Neural progenitor cell (in vitro differentiated cells): Measurements from ENCODE around the gene SMARCB1. TPM values are rescaled to one million over a fixed set of nuclear protein-coding genes. Genes with fewer than 3 reads are reported as not detected.

Experiments used
- DNase-seq: peaks from one replicate; pipeline ENCODE4 v3.0.0-alpha.2; 2016; ENCODE audit warnings: low spot score
- H2AFZ ChIP-seq: fragments of 200-600 bp; sonication (generic); replicated peaks from 2 replicates; pipeline ENCODE4 v1.6.1; 2016; ENCODE audit warnings: antibody characterized with exemption
- H3F3A ChIP-seq: fragments of 200-600 bp; sonication (generic); 2 replicates; pipeline ENCODE4 v1.6.1; 2016; ENCODE audit warnings: antibody characterized with exemption, low read depth
- H3K27ac ChIP-seq: fragments of 200-600 bp; sonication (generic); 2 replicates; pipeline ENCODE4 v1.5.1; 2016; ENCODE audit warnings: mild to moderate bottlenecking
- H3K27me3 ChIP-seq: fragments of 200-600 bp; sonication (generic); 2 replicates; pipeline ENCODE4 v1.6.1; 2016; ENCODE audit warnings: mild to moderate bottlenecking, moderate library complexity
- H3K36me3 ChIP-seq: fragments of 200-600 bp; sonication (generic); 2 replicates; pipeline ENCODE4 v1.5.1; 2016
- H3K4me1 ChIP-seq: fragments of 200-600 bp; sonication (generic); 2 replicates; pipeline ENCODE4 v1.6.1; 2016; ENCODE audit warnings: mixed run types
- H3K4me2 ChIP-seq: fragments of 200-600 bp; sonication (generic); 2 replicates; pipeline ENCODE4 v1.6.1; 2016
- H3K4me3 ChIP-seq: fragments of 200-600 bp; sonication (generic); 2 replicates; pipeline ENCODE4 v1.5.1; 2016
- H3K79me2 ChIP-seq: fragments of 200-600 bp; sonication (generic); 2 replicates; pipeline ENCODE4 v1.6.1; 2016; ENCODE audit warnings: low read depth
- H3K9ac ChIP-seq: fragments of 200-600 bp; sonication (generic); 2 replicates; pipeline ENCODE4 v1.6.1; 2016
- H3K9me3 ChIP-seq: fragments of 200-600 bp; sonication (generic); 2 replicates; pipeline ENCODE4 v1.5.1; 2016; ENCODE audit warnings: low read depth
- H4K20me1 ChIP-seq: fragments of 200-600 bp; sonication (generic); 2 replicates; pipeline ENCODE4 v1.6.1; 2016; ENCODE audit warnings: low read depth
- H3K27ac Mint-ChIP-seq: 3 replicates; pipeline ENCODE4 v1.8.0; 2021; ENCODE audit warnings: mixed read lengths
- H3K27me3 Mint-ChIP-seq: 2 replicates; pipeline ENCODE4 v1.8.0; 2022; ENCODE audit warnings: low read depth, mild to moderate bottlenecking, inconsistent platforms, moderate library complexity, mixed read lengths; ENCODE audit not compliant: insufficient read depth
- H3K36me3 Mint-ChIP-seq: 3 replicates; pipeline ENCODE4 v1.8.0; 2021; ENCODE audit warnings: mixed read lengths
- H3K4me1 Mint-ChIP-seq: 3 replicates; pipeline ENCODE4 v1.8.0; 2021; ENCODE audit warnings: mixed read lengths
- H3K4me3 Mint-ChIP-seq: 3 replicates; pipeline ENCODE4 v1.8.0; 2021; ENCODE audit warnings: mild to moderate bottlenecking, moderate library complexity, mixed read lengths
- H3K9me3 Mint-ChIP-seq: 3 replicates; pipeline ENCODE4 v1.8.0; 2020; ENCODE audit warnings: mixed read lengths
- EZH2 ChIP-seq: fragments of 200-600 bp; sonication (generic); IDR thresholded peaks from 2 replicates; pipeline ENCODE4 v1.6.1; 2017; ENCODE audit warnings: antibody characterized with exemption, mild to moderate bottlenecking, moderate library complexity
- EZH2phosphoT487 ChIP-seq: fragments of 200-600 bp; sonication (generic); IDR thresholded peaks from 2 replicates; pipeline ENCODE4 v1.6.1; 2017; ENCODE audit warnings: antibody characterized with exemption
- total RNA-seq: library from RNA; depleted of rRNA; stranded (reverse); fragments of >200 nt; gene quantifications from 2 replicates; pipeline ENCODE4 v1.2.3, GENCODE V29; 2015; ENCODE audit warnings: low replicate concordance
- TF ChIP-seq, protein P1 (sequence below): fragments of 200-600 bp; sonication (generic); IDR thresholded peaks from 2 replicates; pipeline ENCODE4 v1.5.1; 2017; ENCODE audit warnings: antibody characterized with exemption, mild to moderate bottlenecking

Gene SMARCB1
- total RNA-seq, 1 donor from 2014 or later: 151 TPM

- Histone ChIP-seq H3K4me2 (no peak overlapping the region), H3K36me3 (no peaks in the 10 kb centered on the region), H4K20me1 (peaks cover 9% of the 10 kb centered on the region), H3K4me1 (peaks cover 23% of the 10 kb centered on the region), H3K79me2 (no peaks in the 10 kb centered on the region), H2AFZ (no peak overlapping the region), H3K9ac (no peak overlapping the region), H3K9me3 (no peaks in the 10 kb centered on the region), H3K4me3 (no peak overlapping the region), H3K27me3 (peaks cover 10% of the 10 kb centered on the region), H3F3A (peaks cover 18% of the 10 kb centered on the region), H3K27ac (no peak overlapping the region)
- no peak for TF ChIP-seq EZH2
- TF ChIP-seq, protein P1, sequence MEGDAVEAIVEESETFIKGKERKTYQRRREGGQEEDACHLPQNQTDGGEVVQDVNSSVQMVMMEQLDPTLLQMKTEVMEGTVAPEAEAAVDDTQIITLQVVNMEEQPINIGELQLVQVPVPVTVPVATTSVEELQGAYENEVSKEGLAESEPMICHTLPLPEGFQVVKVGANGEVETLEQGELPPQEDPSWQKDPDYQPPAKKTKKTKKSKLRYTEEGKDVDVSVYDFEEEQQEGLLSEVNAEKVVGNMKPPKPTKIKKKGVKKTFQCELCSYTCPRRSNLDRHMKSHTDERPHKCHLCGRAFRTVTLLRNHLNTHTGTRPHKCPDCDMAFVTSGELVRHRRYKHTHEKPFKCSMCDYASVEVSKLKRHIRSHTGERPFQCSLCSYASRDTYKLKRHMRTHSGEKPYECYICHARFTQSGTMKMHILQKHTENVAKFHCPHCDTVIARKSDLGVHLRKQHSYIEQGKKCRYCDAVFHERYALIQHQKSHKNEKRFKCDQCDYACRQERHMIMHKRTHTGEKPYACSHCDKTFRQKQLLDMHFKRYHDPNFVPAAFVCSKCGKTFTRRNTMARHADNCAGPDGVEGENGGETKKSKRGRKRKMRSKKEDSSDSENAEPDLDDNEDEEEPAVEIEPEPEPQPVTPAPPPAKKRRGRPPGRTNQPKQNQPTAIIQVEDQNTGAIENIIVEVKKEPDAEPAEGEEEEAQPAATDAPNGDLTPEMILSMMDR: no peak
- TF ChIP-seq EZH2phosphoT487: no peak
- Mint-ChIP-seq H3K27me3 (peaks cover 21% of the 10 kb centered on the region), H3K4me1 (peaks cover 42% of the 10 kb centered on the region), H3K36me3 (peaks cover 2% of the 10 kb centered on the region), H3K27ac (no peak overlapping the region), H3K4me3 (no peak overlapping the region), H3K9me3 (no peaks in the 10 kb centered on the region)
- no peak for DNase-seq
Measured at GRCh38 chr22:23842599-23842998, 55.8 kb downstream of the SMARCB1 start.

DNA sequence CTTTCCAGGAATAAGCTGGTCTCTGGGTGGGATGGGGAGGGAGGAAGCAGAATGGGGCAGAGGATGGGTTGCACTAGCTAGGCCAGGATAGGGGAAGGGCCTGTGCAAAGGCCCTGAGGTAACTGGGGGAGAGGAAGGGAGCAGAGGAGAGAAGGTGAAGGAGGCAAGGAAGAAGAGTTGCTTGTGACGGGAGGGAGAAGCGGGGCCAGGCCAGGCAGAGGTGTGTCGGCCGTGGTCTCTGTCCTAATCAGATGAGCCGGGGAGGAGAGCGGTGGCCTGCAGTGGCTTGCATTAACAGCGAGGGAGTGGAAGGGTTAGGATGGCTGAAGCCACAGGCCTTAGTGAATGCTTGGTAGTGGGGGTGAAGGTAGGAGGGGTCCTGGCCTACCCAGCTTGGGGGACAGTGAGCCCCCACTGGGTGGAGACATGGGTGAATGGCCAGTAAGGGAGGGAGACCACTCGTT lies 58.0 kb downstream of the SMARCB1 start:
- H3K9me3 Mint-ChIP-seq: no peaks in the 10 kb centered on the region
- H3K9me3 ChIP-seq: no peaks in the 10 kb centered on the region
- peaks cover 26% of the 10 kb centered on the region for H3F3A ChIP-seq
- no peak overlapping the region for H3K9ac ChIP-seq
- H3K27me3 ChIP-seq: peaks cover 5% of the 10 kb centered on the region
- DNase-seq: no peak
- no peaks in the 10 kb centered on the region for H3K36me3 ChIP-seq
- H3K27me3 Mint-ChIP-seq: peaks cover 17% of the 10 kb centered on the region
- peaks cover 30% of the 10 kb centered on the region for H3K4me1 ChIP-seq
- H4K20me1 ChIP-seq: no peaks in the 10 kb centered on the region
- H3K4me1 Mint-ChIP-seq: peaks cover 39% of the 10 kb centered on the region
- TF ChIP-seq EZH2: no peak
- TF ChIP-seq, protein P1: no peak
- TF ChIP-seq EZH2phosphoT487: no peak
- no peaks in the 10 kb centered on the region for H3K79me2 ChIP-seq
- H3K4me3 Mint-ChIP-seq: peak overlapping the region; percentile 32
- no peaks in the 10 kb centered on the region for H3K36me3 Mint-ChIP-seq
- no peak overlapping the region for H3K27ac Mint-ChIP-seq
- no peak overlapping the region for H3K27ac ChIP-seq
- no peak overlapping the region for H2AFZ ChIP-seq
- H3K4me3 ChIP-seq: no peak overlapping the region
- H3K4me2 ChIP-seq: no peak overlapping the region

DNA sequence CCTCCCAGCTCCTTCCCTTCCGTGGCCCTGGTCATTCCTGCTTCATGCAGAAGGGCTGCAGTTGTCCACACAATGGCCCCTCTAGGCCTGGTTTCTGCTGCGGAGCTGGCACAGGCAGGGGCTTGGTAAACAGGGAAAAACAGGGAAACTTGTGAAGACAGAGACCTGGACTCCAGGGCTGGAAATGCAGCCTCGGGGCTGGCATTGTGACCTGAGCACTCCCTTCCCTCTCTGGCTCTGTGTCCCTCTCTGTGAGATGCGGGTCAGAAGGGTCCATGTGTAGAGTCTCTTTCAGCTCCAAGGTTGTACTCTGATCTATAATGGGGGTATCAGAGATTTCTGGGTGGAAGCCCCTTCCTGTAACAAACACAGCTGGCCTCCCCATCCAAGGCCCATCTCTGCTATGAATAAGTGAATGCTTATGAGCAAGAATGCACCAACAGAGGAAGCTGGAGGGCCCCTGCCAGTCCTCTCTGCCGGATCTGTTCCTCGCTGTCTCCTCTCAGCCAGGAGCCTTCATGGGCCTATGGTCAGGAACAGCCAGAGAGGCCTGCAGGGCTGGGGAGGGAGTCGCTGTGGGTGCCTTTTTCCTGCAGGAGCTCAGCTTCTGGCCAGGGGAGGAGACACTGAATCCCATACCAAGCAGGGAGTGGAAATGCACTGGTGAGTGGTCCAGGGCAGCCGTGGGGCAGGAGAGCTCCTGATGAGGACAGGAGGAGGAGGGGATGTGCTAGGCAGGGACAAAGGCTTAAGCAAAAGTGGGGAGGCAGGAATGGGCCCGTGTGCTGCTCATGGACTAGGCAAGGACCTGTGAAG lies 58.7 kb downstream of the SMARCB1 start:
- no peaks in the 10 kb centered on the region for H3K79me2 ChIP-seq
- no peak overlapping the region for H3K27ac ChIP-seq
- no peak overlapping the region for H3K4me2 ChIP-seq
- peaks cover 13% of the 10 kb centered on the region for H3K27me3 Mint-ChIP-seq
- no peak overlapping the region for H3K4me3 ChIP-seq
- no peaks in the 10 kb centered on the region for H3K9me3 Mint-ChIP-seq
- H3K27me3 ChIP-seq: peaks cover 5% of the 10 kb centered on the region
- H3K9me3 ChIP-seq: no peaks in the 10 kb centered on the region
- no peak overlapping the region for H3K9ac ChIP-seq
- peaks cover 21% of the 10 kb centered on the region for H3F3A ChIP-seq
- TF ChIP-seq, protein P1: no peak
- TF ChIP-seq EZH2phosphoT487: no peak
- TF ChIP-seq EZH2: no peak
- H3K27ac Mint-ChIP-seq: peak overlapping the region; percentile 53
- no peaks in the 10 kb centered on the region for H3K36me3 Mint-ChIP-seq
- H3K4me1 Mint-ChIP-seq: peaks cover 41% of the 10 kb centered on the region
- DNase-seq: no peak
- no peaks in the 10 kb centered on the region for H3K36me3 ChIP-seq
- H3K4me3 Mint-ChIP-seq: no peak overlapping the region
- peaks cover 30% of the 10 kb centered on the region for H3K4me1 ChIP-seq
- no peaks in the 10 kb centered on the region for H4K20me1 ChIP-seq
- no peak overlapping the region for H2AFZ ChIP-seq
